Upper lobe of right lung (tissue), 1 donor: ENCODE measurements around the gene DPYSL4. TPM values are rescaled to one million over a fixed set of nuclear protein-coding genes. Genes with fewer than 3 reads are reported as not detected.

ENCODE experiments used
- ATAC-seq: fragments of 200-7000 bp; cut with Tn5 transposase; one replicate; pipeline ENCODE4 v1.9.1; 2020; ENCODE audit warnings: mild to moderate bottlenecking, moderate library complexity
- DNase-seq: peaks from one replicate; pipeline ENCODE4 v3.0.0-alpha.2; 2020
- H3K27ac ChIP-seq: fragments of 200-600 bp; one replicate; pipeline ENCODE4 v1.8.0; 2022
- H3K27me3 ChIP-seq: fragments of 200-600 bp; one replicate; pipeline ENCODE4 v1.8.0; 2022; ENCODE audit warnings: mild to moderate bottlenecking
- H3K36me3 ChIP-seq: fragments of 200-600 bp; one replicate; pipeline ENCODE4 v1.8.0; 2022
- H3K4me1 ChIP-seq: fragments of 200-600 bp; one replicate; pipeline ENCODE4 v1.8.0; 2022
- H3K4me3 ChIP-seq: fragments of 200-600 bp; one replicate; pipeline ENCODE4 v1.8.0; 2022; ENCODE audit warnings: mild to moderate bottlenecking
- H3K9me3 ChIP-seq: fragments of 200-600 bp; one replicate; pipeline ENCODE4 v1.8.0; 2022
- intact Hi-C: fragments of 100-400 bp; cut with DNase I; formaldehyde crosslinking; loops from one replicate; pipeline ENCODE4 v1.11.0; 2022
- total RNA-seq: library from RNA; stranded (reverse); fragmentation: NEBNext Ultra II Directional; extraction: Animal tissue kit (Norgen Biotek cat#: 25700); gene quantifications from one replicate; pipeline ENCODE4 v1.2.1, GENCODE V29; 2021
- TF ChIP-seq, protein P1 (sequence below): fragments of 200-600 bp; IDR thresholded peaks from one replicate; pipeline ENCODE4 v1.8.0; 2022; ENCODE audit warnings: antibody characterized with exemption
- donor health status: DM: no; HTN: yes; CAD: no; lungs with severe emphysema.

The DPYSL4 gene
- total RNA-seq, 1 donor from 2014 or later = 1.7 TPM

DNA sequence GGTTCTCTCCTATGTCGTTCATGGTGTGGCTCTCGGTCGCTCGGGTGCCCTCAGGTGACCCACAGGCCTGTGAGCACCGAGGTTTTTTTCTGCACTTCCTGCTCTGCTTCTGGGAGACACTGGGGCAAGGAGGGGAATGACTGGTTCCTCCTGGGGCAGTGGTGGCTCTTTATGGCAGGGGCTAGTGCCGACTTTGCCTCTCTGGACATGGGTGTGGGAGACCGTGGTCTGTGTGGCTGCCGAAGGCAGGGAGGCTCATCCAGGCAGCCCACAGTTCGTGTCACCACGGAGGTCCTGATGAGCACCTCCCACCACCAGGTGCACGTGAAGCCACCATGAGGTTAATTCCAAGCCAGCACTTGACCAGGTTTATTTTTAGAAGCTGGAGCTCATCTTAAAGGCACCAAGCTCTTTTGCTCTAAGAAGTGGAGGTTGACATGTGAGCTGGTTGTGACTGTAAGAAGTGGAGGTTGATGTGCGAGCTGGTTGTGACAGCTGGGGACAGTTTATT lies 24.7 kb upstream of the DPYSL4 start:
- no peaks in the 10 kb centered on the region for H3K27me3 ChIP-seq
- ATAC-seq = no peak
- H3K27ac ChIP-seq = no peak overlapping the region
- DNase-seq = no peak
- H3K4me1 ChIP-seq = no peaks in the 10 kb centered on the region
- no peaks in the 10 kb centered on the region for H3K9me3 ChIP-seq
- intact Hi-C loops = no loop called here
- no peaks in the 10 kb centered on the region for H3K36me3 ChIP-seq
- H3K4me3 ChIP-seq = no peak overlapping the region
- TF ChIP-seq, protein P1, sequence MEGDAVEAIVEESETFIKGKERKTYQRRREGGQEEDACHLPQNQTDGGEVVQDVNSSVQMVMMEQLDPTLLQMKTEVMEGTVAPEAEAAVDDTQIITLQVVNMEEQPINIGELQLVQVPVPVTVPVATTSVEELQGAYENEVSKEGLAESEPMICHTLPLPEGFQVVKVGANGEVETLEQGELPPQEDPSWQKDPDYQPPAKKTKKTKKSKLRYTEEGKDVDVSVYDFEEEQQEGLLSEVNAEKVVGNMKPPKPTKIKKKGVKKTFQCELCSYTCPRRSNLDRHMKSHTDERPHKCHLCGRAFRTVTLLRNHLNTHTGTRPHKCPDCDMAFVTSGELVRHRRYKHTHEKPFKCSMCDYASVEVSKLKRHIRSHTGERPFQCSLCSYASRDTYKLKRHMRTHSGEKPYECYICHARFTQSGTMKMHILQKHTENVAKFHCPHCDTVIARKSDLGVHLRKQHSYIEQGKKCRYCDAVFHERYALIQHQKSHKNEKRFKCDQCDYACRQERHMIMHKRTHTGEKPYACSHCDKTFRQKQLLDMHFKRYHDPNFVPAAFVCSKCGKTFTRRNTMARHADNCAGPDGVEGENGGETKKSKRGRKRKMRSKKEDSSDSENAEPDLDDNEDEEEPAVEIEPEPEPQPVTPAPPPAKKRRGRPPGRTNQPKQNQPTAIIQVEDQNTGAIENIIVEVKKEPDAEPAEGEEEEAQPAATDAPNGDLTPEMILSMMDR = no peak

DNA sequence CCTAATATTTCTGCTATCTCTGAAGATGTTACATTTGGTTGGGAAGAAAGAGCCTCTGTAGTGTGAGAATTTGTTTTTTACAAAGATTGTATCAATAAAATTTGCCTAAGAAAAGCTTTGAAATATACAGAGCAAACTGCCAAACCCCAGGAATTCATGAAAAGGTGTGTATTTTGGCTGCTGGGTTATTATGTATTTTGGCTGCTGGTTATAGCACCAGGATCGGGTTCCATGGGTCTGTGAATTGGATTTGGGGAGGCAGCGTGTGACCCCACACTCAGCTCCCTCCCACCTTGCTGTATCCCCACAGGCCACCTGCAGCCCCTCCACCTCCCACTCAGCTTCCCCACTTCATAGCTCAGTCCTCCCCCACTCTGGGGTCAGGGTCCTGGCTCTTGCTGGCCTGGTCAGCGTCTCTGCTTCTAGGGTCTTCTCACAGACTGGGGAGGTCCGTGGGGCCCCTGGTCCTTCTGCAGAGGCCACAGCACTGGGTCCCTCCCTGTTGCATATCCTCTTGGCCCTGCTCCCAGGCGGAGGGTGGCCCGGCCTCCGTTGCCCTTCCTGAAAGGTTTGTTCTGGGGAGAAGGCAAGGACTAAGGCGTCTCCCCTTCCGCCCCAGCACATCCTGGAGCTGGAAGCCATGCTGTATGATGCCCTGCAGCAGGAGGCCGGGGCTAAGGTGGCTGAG lies 24.0 kb upstream of the DPYSL4 start:
- H3K4me1 ChIP-seq = no peaks in the 10 kb centered on the region
- no peaks in the 10 kb centered on the region for H3K9me3 ChIP-seq
- TF ChIP-seq, protein P1 = no peak
- H3K27ac ChIP-seq = no peak overlapping the region
- no peaks in the 10 kb centered on the region for H3K36me3 ChIP-seq
- DNase-seq (no peak), ATAC-seq (peak; percentile 27)
- no peaks in the 10 kb centered on the region for H3K27me3 ChIP-seq
- intact Hi-C loops = no loop called here
- H3K4me3 ChIP-seq = no peak overlapping the region

DNA sequence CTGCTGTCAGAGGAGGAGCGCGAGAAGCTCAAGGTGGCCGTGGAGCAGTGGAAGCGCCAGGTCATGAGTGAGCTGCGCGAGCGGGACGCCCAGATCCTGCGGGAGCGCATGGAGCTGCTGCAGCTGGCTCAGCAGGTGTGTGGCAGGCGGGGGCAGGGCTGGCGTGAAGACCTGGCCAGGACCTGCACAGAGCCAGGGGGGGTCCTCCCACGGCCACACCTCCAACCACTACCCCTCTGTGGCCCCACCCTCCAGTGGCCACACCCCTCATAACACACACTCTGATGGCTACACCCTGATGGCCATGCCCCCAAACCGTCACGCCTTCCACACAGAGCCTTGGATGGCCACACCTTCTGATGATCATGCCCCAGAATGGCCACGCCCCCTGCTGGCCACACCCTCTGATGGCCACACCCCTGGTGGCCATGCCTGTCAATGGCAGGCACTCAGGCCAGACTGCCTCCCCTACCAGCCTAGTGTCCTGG lies 23.4 kb upstream of the DPYSL4 start:
- no peaks in the 10 kb centered on the region for H3K4me1 ChIP-seq
- H3K27ac ChIP-seq = no peak overlapping the region
- no peak overlapping the region for H3K4me3 ChIP-seq
- DNase-seq (no peak), ATAC-seq (peak; percentile 54)
- TF ChIP-seq, protein P1 = no peak
- H3K36me3 ChIP-seq = no peaks in the 10 kb centered on the region
- no peaks in the 10 kb centered on the region for H3K9me3 ChIP-seq
- H3K27me3 ChIP-seq = no peaks in the 10 kb centered on the region
- intact Hi-C loops = no loop called here

DNA sequence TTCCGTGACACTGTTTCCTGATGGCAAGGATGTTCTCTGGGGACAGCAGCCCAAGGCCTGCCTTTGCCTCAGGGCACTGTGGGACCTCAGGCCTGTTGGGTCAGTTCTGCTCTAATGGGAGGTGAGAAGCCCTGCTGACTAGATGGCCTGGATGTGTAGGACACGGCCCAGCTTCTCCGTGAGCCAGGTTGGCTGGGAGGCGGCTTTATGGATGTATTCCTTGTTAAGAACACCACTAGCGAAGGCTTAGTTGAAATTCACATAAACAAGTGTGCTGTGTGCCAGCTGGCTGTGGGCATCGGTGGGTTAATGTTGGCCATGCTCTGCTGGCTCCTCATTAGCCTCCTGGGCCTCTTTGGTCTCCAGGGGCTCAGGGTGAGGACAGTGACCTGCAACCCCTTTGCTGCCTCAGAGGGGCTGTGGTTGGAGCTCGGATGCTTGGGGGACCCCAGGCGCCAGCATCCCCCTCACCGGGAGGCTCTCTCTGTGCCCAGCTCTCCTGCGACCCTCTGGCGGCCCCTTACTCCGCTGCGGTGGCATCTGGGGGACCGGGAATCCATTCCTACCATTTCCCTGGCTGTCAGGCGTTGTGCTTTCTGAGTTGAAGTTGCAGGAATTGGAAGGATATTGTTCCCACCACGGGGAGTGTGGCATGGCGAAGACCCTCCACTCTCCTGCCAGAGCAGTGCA lies 22.8 kb upstream of the DPYSL4 start:
- no peak overlapping the region for H3K4me3 ChIP-seq
- H3K36me3 ChIP-seq = no peaks in the 10 kb centered on the region
- DNase-seq (no peak), ATAC-seq (no peak)
- no peaks in the 10 kb centered on the region for H3K9me3 ChIP-seq
- H3K27me3 ChIP-seq = no peaks in the 10 kb centered on the region
- intact Hi-C loops = no loop called here
- TF ChIP-seq, protein P1 = no peak
- no peak overlapping the region for H3K27ac ChIP-seq
- no peaks in the 10 kb centered on the region for H3K4me1 ChIP-seq

DNA sequence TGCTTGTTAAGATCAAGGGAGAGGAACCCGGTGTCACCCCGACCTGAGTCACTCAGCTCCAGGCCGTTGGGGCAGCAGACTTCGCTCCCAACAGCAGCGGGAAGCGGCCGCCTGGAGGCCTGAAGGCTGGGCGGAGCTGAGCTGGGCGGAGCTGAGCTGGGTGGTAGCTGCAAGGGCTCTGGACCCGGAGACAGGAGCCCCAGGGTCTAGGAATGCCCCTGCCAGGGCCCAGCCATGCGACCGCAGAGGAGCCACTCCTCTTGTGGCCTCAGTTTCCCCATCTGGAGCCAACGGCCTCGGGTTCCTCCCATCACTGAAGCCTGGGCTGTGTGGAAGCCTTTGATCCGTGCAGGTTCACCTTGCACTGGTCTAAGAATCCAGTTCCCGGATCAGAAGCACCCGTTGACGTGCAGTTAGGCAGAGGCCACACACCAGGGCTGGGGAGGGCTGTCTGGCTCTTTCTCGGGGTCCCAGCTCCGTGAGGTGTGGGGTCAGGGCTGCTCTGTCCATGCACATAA lies 21.9 kb upstream of the DPYSL4 start:
- H3K9me3 ChIP-seq = no peaks in the 10 kb centered on the region
- no peaks in the 10 kb centered on the region for H3K36me3 ChIP-seq
- no peak overlapping the region for H3K27ac ChIP-seq
- TF ChIP-seq, protein P1 = no peak
- no peak overlapping the region for H3K4me3 ChIP-seq
- ATAC-seq (no peak), DNase-seq (no peak)
- H3K4me1 ChIP-seq = no peaks in the 10 kb centered on the region
- intact Hi-C loops = no loop called here
- no peaks in the 10 kb centered on the region for H3K27me3 ChIP-seq
